M059J (cell line): Measurements from ENCODE around the gene NACC2. TPM values are rescaled to one million over a fixed set of nuclear protein-coding genes. Genes with fewer than 3 reads are reported as not detected.

ENCODE experiments used
- DNase-seq: peaks from one replicate; pipeline ENCODE4 v3.0.0-alpha.2; 2012; ENCODE audit warnings: low read depth
- total RNA-seq: library from RNA; depleted of rRNA; stranded (reverse); fragments of >200 nt; shearing (Covaris generic); gene quantifications from 2 replicates; pipeline ENCODE4 v1.2.3, GENCODE V29; 2014

The NACC2 gene
- total RNA-seq, 1 experiment from 2014 or later: 9.8 TPM

- no peak for DNase-seq
Observed at GRCh38 chr9:136023410-136024225, 71.5 kb downstream of the NACC2 start.

GRCh38 chr9:136022731-136023409 lies 72.2 kb downstream of the NACC2 start:
- DNase-seq: no peak

GRCh38 chr9:136021872-136022681 lies 73.0 kb downstream of the NACC2 start:
- DNase-seq: no peak

- no peak for DNase-seq
Observed at GRCh38 chr9:136021171-136021871, 73.8 kb downstream of the NACC2 start.

GRCh38 chr9:136020671-136021070 lies 74.4 kb downstream of the NACC2 start:
- DNase-seq: no peak

- no peak for DNase-seq
Observed at GRCh38 chr9:136020206-136020605, 74.9 kb downstream of the NACC2 start.

- DNase-seq: no peak
Observed at GRCh38 chr9:136019681-136020060, 75.4 kb downstream of the NACC2 start.

GRCh38 chr9:136019041-136019680 lies 75.9 kb downstream of the NACC2 start:
- no peak for DNase-seq

GRCh38 chr9:136018257-136019031 lies 76.6 kb downstream of the NACC2 start:
- no peak for DNase-seq

GRCh38 chr9:136017289-136018190 lies 77.5 kb downstream of the NACC2 start:
- DNase-seq: no peak

- no peak for DNase-seq
Observed at GRCh38 chr9:136016572-136017288, 78.4 kb downstream of the NACC2 start.

- DNase-seq: no peak
Observed at GRCh38 chr9:136015656-136016571, 79.2 kb downstream of the NACC2 start.

GRCh38 chr9:136014924-136015633 lies 80.0 kb downstream of the NACC2 start:
- no peak for DNase-seq

- no peak for DNase-seq
Observed at GRCh38 chr9:136014147-136014923, 80.8 kb downstream of the NACC2 start.

GRCh38 chr9:136013524-136014034 lies 81.5 kb downstream of the NACC2 start:
- no peak for DNase-seq

GRCh38 chr9:136013116-136013515 lies 82.0 kb downstream of the NACC2 start:
- no peak for DNase-seq
